ENCODE results near the gene FUT7. TPM values are rescaled to one million over a fixed set of nuclear protein-coding genes. Genes with fewer than 3 reads are reported as not detected.
A peak's percentile ranks its signal among the peaks of the same experiment; 100 is the strongest.

The FUT7 gene
- total RNA-seq, 2 experiments from 2014 or later, result 2.5 to 2.6 TPM

- Mint-ChIP-seq H3K4me1 (ENCODE audit: low read depth) (no peaks in the 10 kb centered on the region), H3K27me3 (ENCODE audit: low read depth) (peaks cover 27% of the 10 kb centered on the region), H3K9me3 (ENCODE audit: insufficient read depth) (no peaks in the 10 kb centered on the region), H3K27ac (no peak within 1 kb of the TSS), H3K4me3 (no peak within 1 kb of the TSS), H3K36me3 (ENCODE audit: low read depth) (no peaks in the 10 kb centered on the region)
- ATAC-seq (peak; percentile 67), DNase-seq (peak; percentile 52)
- CTCF ChIA-PET, result interaction anchor here (6.0 kb wide), 1 partner anchor 13 kb away, joined by 31 read pairs; no protein-coding TSS in a partner anchor
- POLR2A ChIA-PET, result no interaction called here
These were observed 22.4 kb upstream of the FUT7 start, which contains the start of gene ENTPD2 for GRCh38 chr9:137053944-137054931. Gene ENTPD2, minus strand, starts transcription at chr9:137054061. Its CDS starts 64 bp downstream, at chr9:137053997.

- Mint-ChIP-seq H3K27ac (no peak overlapping the region), H3K4me3 (no peak overlapping the region), H3K9me3 (ENCODE audit: insufficient read depth) (no peaks in the 10 kb centered on the region), H3K36me3 (ENCODE audit: low read depth) (no peaks in the 10 kb centered on the region), H3K27me3 (ENCODE audit: low read depth) (peaks cover 27% of the 10 kb centered on the region), H3K4me1 (ENCODE audit: low read depth) (no peaks in the 10 kb centered on the region)
- DNase-seq (no peak), ATAC-seq (no peak)
- ChIA-PET CTCF (interaction anchor here (0.9 to 1.7 kb wide), 4 partner anchors 13 to 18 kb away, joined by 3 to 8 read pairs (median 4); partner anchors contain the start of gene SAPCD2), POLR2A (no interaction called here)
These were observed 21.4 kb upstream of the FUT7 start for GRCh38 chr9:137052998-137053943.

GRCh38 chr9:137052293-137052692 is 20.4 kb upstream of the FUT7 start:
- Mint-ChIP-seq H3K27me3 (ENCODE audit: low read depth) (peaks cover 34% of the 10 kb centered on the region), H3K9me3 (ENCODE audit: insufficient read depth) (no peaks in the 10 kb centered on the region), H3K27ac (no peak overlapping the region), H3K36me3 (ENCODE audit: low read depth) (no peaks in the 10 kb centered on the region), H3K4me1 (ENCODE audit: low read depth) (no peaks in the 10 kb centered on the region), H3K4me3 (no peak overlapping the region)
- DNase-seq (no peak), ATAC-seq (no peak)
- ChIA-PET POLR2A (no interaction called here), CTCF (interaction anchor here (0.9 to 1.7 kb wide), 4 partner anchors 14 to 18 kb away, joined by 3 to 8 read pairs (median 4); partner anchors contain the start of gene SAPCD2)

GRCh38 chr9:137051145-137051724 is 19.3 kb upstream of the FUT7 start:
- H3K4me3 Mint-ChIP-seq, result no peak overlapping the region
- CTCF ChIA-PET, result interaction anchor here (1.6 kb wide), 1 partner anchor 17 kb away, joined by 4 read pairs; no protein-coding TSS in a partner anchor

GRCh38 chr9:137050570-137050969 is 18.7 kb upstream of the FUT7 start:
- POLR2A ChIA-PET, result no interaction called here
- H3K27ac Mint-ChIP-seq, result no peak overlapping the region
- H3K9me3 Mint-ChIP-seq (ENCODE audit: insufficient read depth), result no peaks in the 10 kb centered on the region
- DNase-seq (no peak), ATAC-seq (no peak)
- H3K36me3 Mint-ChIP-seq (ENCODE audit: low read depth), result no peaks in the 10 kb centered on the region
- no peaks in the 10 kb centered on the region for H3K4me1 Mint-ChIP-seq (ENCODE audit: low read depth)
- peaks cover 34% of the 10 kb centered on the region for H3K27me3 Mint-ChIP-seq (ENCODE audit: low read depth)
- no peak overlapping the region for H3K4me3 Mint-ChIP-seq
- CTCF ChIA-PET, result interaction anchor here (0.6 to 4.8 kb wide), 2 partner anchors 16 to 17 kb away, joined by 3 to 78 read pairs; partner anchors contain the start of gene SAPCD2

More at GRCh38 chr9:137051145-137051724, 19.3 kb upstream of the FUT7 start:
- Mint-ChIP-seq H3K4me1 (ENCODE audit: low read depth) (no peaks in the 10 kb centered on the region), H3K36me3 (ENCODE audit: low read depth) (no peaks in the 10 kb centered on the region), H3K9me3 (ENCODE audit: insufficient read depth) (no peaks in the 10 kb centered on the region), H3K27me3 (ENCODE audit: low read depth) (peaks cover 34% of the 10 kb centered on the region), H3K27ac (no peak overlapping the region)
- POLR2A ChIA-PET, result no interaction called here
- DNase-seq (no peak), ATAC-seq (no peak)

- Mint-ChIP-seq H3K27ac (no peak overlapping the region), H3K4me1 (ENCODE audit: low read depth) (peaks cover 4% of the 10 kb centered on the region), H3K9me3 (ENCODE audit: insufficient read depth) (no peaks in the 10 kb centered on the region), H3K4me3 (no peak overlapping the region), H3K36me3 (ENCODE audit: low read depth) (no peaks in the 10 kb centered on the region), H3K27me3 (ENCODE audit: low read depth) (peaks cover 39% of the 10 kb centered on the region)
- ATAC-seq, result peak; percentile 35
- peak; percentile 74 for DNase-seq
- POLR2A ChIA-PET, result no interaction called here
- CTCF ChIA-PET, result interaction anchor here (0.6 to 4.8 kb wide), 5 partner anchors 11 to 18 kb away, joined by 3 to 78 read pairs (median 3); partner anchors contain the start of gene SAPCD2
These were observed 17.9 kb upstream of the FUT7 start for GRCh38 chr9:137049544-137050449.

- H3K27ac Mint-ChIP-seq, result no peak overlapping the region
- CTCF ChIA-PET, result interaction anchor here (0.8 to 4.8 kb wide), 6 partner anchors 10 to 20 kb away, joined by 3 to 78 read pairs (median 5); partner anchors contain the start of gene SAPCD2
- ATAC-seq (no peak), DNase-seq (no peak)
- no peak overlapping the region for H3K4me3 Mint-ChIP-seq
- H3K27me3 Mint-ChIP-seq (ENCODE audit: low read depth), result peaks cover 38% of the 10 kb centered on the region
- peaks cover 12% of the 10 kb centered on the region for H3K4me1 Mint-ChIP-seq (ENCODE audit: low read depth)
- POLR2A ChIA-PET, result no interaction called here
- H3K36me3 Mint-ChIP-seq (ENCODE audit: low read depth), result no peaks in the 10 kb centered on the region
- H3K9me3 Mint-ChIP-seq (ENCODE audit: insufficient read depth), result no peaks in the 10 kb centered on the region
These were observed 17.0 kb upstream of the FUT7 start for GRCh38 chr9:137048655-137049543.

- POLR2A ChIA-PET, result interaction anchor here (0.7 to 1.5 kb wide), 2 partner anchors 25 to 40 kb away, joined by 3 read pairs; partner anchors contain the start of gene MAN1B1
- Mint-ChIP-seq H3K27me3 (ENCODE audit: low read depth) (peaks cover 28% of the 10 kb centered on the region), H3K36me3 (ENCODE audit: low read depth) (no peaks in the 10 kb centered on the region), H3K27ac (no peak within 1 kb of the TSS), H3K4me3 (peak within 1 kb of the TSS; percentile 71), H3K4me1 (ENCODE audit: low read depth) (peaks cover 15% of the 10 kb centered on the region), H3K9me3 (ENCODE audit: insufficient read depth) (no peaks in the 10 kb centered on the region)
- peak; percentile 82 for ATAC-seq
- peak; percentile 89 for DNase-seq
- CTCF ChIA-PET, result interaction anchor here (0.7 to 4.8 kb wide), 38 partner anchors 9 to 303 kb away, joined by 3 to 78 read pairs (median 4); partner anchors contain the start of genes AJM1, CLIC3, FBXW5 and FUT7
These were observed 14.3 kb upstream of the FUT7 start, which contains the start of gene NPDC1 for GRCh38 chr9:137046088-137046787. Gene NPDC1, minus strand, starts transcription at chr9:137046177. Its CDS starts 188 bp downstream, at chr9:137045989.
